NT2/D1 (cell line): ENCODE data around the gene PTCH2.
A peak's percentile ranks its signal among the peaks of the same experiment; 100 is the strongest.

Experiments used
- DNase-seq: peaks from one replicate; pipeline ENCODE4 v3.0.0-alpha.2; 2011; ENCODE audit warnings: low read depth, low spot score
- H3K27me3 ChIP-seq: 2 replicates; pipeline ENCODE4 v1.6.0; 2011; ENCODE audit warnings: mild to moderate bottlenecking; ENCODE audit not compliant: insufficient read length, insufficient read depth
- H3K36me3 ChIP-seq: 2 replicates; pipeline ENCODE4 v1.6.1; 2011; ENCODE audit warnings: mild to moderate bottlenecking, low read length, mixed read lengths; ENCODE audit not compliant: insufficient read depth, insufficient read length
- H3K4me1 ChIP-seq: 2 replicates; pipeline ENCODE4 v1.5.1; 2011; ENCODE audit not compliant: insufficient read depth, insufficient read length
- H3K4me3 ChIP-seq: 2 replicates; pipeline ENCODE4 v1.5.1; 2011; ENCODE audit warnings: low read depth; ENCODE audit not compliant: insufficient read length
- H3K9ac ChIP-seq: 2 replicates; pipeline ENCODE4 v1.6.0; 2011; ENCODE audit warnings: low read depth; ENCODE audit not compliant: insufficient read length
- H3K9me3 ChIP-seq: 2 replicates; pipeline ENCODE4 v1.5.1; 2011; ENCODE audit warnings: mild to moderate bottlenecking, low read length; ENCODE audit not compliant: insufficient read depth
- SUZ12 ChIP-seq: IDR thresholded peaks from 2 replicates; pipeline ENCODE4 v1.6.1; 2011; ENCODE audit not compliant: insufficient read length, insufficient read depth; ENCODE audit errors: extremely low read depth
- YY1 ChIP-seq: IDR thresholded peaks from 2 replicates; pipeline ENCODE4 v1.6.1; 2011; ENCODE audit not compliant: insufficient read length, insufficient read depth
- ZNF274 ChIP-seq: IDR thresholded peaks from 2 replicates; pipeline ENCODE4 v1.6.1; 2011; ENCODE audit warnings: mild to moderate bottlenecking, low read depth, low read length

The PTCH2 gene

DNA sequence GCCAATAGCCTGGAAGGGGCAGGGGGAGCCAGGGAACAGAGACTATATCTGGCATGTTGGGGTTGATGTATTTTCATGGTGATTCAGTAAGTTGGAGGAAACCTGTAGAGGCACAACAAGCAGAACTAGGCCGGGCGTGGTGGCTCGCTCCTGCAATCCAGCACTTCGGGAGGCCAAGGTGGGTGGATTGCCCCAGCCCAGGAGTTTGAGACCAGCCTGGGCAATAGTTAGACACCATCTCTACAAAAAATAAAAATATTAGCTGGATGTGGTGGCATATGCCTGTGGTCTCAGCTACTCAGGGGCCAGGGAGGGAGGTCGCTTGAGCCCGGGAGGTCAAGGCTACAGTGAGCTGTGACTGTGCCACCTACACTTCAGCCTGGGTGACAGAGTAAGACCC is 10.1 kb upstream of the PTCH2 start:
- no peaks in the 10 kb centered on the region for H3K27me3 ChIP-seq
- TF ChIP-seq YY1 (no peak), ZNF274 (no peak), SUZ12 (no peak)
- H3K9me3 ChIP-seq, result no peaks in the 10 kb centered on the region
- H3K4me3 ChIP-seq, result no peak overlapping the region
- H3K4me1 ChIP-seq, result peaks cover 2% of the 10 kb centered on the region
- no peak overlapping the region for H3K9ac ChIP-seq
- peaks cover 26% of the 10 kb centered on the region for H3K36me3 ChIP-seq
- no peak for DNase-seq

DNA sequence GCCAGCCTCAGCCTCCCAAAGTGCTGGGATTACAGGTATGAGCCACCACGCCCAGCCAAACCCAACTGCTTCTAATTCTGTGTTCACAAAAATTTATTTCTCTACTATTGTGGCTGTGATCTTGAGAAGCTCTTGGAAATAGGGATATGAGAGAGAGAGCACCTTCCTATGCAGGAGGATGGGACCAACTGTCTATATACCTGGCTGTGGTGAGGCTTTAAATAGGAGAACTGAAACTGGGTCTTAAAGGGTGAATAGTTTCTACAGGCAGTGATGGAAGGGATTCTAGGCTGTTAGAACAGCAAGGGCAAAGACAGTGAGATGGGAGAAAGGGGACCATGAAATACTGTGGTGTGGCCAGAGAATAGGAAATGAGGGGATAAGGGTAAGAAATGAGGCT is 8.3 kb upstream of the PTCH2 start:
- H3K9ac ChIP-seq, result no peak overlapping the region
- TF ChIP-seq SUZ12 (no peak), YY1 (no peak), ZNF274 (no peak)
- DNase-seq, result no peak

DNA sequence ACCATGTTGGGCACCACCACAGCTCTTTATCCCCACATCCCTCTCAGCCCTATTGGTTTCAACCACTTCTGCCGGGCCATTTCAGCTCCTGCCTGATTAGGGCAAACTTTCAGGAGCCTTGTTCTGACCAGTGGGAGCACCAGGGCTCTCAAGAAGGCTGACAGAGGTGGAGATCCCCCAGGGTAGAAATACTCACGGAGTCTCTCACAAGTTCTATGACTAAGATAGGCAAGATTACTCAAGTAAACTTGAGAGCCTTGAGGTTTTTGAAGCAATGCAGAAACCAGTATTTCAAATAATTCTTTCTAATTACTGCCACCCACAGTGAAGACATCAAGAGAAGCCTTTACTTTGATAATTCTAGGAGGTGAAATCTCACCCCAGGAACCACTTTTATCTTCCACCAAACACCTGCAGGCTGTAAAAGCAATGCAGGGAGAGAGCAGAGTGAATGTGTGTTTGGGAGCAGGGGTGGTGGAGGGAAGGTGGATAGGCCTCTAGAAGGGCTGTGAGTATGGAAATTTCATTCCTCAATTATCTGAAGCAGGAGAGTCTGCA is 6.6 kb upstream of the PTCH2 start:
- Histone ChIP-seq H3K4me1 (peaks cover 2% of the 10 kb centered on the region), H3K9ac (no peak overlapping the region), H3K9me3 (no peaks in the 10 kb centered on the region), H3K27me3 (no peaks in the 10 kb centered on the region), H3K4me3 (no peak overlapping the region), H3K36me3 (peaks cover 11% of the 10 kb centered on the region)
- DNase-seq, result no peak
- no peak for TF ChIP-seq ZNF274
- no peak for TF ChIP-seq SUZ12
- TF ChIP-seq YY1, result no peak

More for the DNA sequence above, 8.3 kb upstream of the PTCH2 start:
- Histone ChIP-seq H3K4me3 (no peak overlapping the region), H3K9me3 (no peaks in the 10 kb centered on the region), H3K36me3 (peaks cover 16% of the 10 kb centered on the region), H3K4me1 (peaks cover 2% of the 10 kb centered on the region), H3K27me3 (no peaks in the 10 kb centered on the region)

DNA sequence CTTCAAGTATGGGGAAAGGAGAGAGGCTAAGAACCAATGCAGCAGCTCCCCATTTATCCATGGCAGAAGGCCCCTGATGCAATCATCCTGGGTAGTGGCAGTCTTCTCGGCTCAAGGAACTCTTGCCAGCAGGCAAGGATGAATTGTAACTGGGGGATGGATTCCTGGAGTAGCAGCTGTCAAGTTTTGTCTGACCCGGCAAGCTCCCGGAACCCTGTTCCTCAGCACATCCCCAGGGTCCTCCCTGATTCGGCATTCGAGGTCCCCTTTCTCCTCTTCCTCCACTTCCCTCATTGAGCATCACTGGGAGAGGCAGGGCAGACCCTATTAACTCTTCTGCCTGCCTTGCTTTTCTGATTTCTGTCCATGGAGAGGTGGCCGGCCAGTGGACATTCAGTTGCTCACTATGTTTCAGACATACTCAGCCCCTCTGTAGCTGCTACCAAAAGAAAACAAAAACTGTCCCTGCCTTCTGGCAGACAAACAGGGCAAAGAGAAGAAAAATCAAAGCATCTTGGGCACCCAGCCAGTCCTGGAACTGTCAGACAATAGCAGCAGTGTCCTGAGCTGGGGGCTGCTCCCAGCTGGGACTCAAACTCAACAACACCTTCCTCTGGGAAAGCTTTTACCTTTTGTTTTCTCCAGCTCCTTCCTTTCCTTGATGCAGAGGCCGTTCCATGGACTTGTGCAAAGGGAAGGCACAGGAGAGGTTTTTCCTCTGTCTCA is 5.6 kb upstream of the PTCH2 start:
- TF ChIP-seq SUZ12 (no peak), YY1 (no peak), ZNF274 (no peak)
- H3K36me3 ChIP-seq, result peaks cover 11% of the 10 kb centered on the region
- no peak for DNase-seq
- H3K4me3 ChIP-seq, result no peak overlapping the region
- no peaks in the 10 kb centered on the region for H3K27me3 ChIP-seq
- H3K4me1 ChIP-seq, result peaks cover 2% of the 10 kb centered on the region
- H3K9me3 ChIP-seq, result no peaks in the 10 kb centered on the region
- H3K9ac ChIP-seq, result no peak overlapping the region

DNA sequence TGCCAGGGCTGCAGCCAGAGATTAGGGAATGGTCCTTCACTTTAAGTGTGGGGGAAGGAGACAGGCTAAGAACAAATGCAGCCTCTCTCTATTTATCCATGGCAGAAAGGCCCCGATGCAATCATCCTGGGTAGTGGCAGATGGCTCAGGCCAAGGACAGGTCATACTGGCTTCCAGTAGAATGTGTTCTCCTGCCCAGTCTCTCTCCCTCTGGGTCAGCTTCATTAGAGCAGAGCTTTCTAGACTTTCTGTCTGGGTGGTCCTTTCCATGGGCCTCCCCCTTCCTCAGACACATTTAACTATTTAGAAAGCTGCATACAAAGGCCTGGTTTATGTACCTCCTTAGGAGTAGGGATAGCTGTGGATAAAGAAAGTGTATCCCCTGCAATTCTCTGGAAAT is 4.8 kb upstream of the PTCH2 start:
- TF ChIP-seq YY1 (no peak), ZNF274 (no peak), SUZ12 (no peak)
- Histone ChIP-seq H3K9me3 (no peaks in the 10 kb centered on the region), H3K9ac (no peak overlapping the region), H3K36me3 (peaks cover 11% of the 10 kb centered on the region), H3K4me1 (peaks cover 2% of the 10 kb centered on the region), H3K27me3 (peaks cover 1% of the 10 kb centered on the region), H3K4me3 (no peak overlapping the region)
- no peak for DNase-seq

DNA sequence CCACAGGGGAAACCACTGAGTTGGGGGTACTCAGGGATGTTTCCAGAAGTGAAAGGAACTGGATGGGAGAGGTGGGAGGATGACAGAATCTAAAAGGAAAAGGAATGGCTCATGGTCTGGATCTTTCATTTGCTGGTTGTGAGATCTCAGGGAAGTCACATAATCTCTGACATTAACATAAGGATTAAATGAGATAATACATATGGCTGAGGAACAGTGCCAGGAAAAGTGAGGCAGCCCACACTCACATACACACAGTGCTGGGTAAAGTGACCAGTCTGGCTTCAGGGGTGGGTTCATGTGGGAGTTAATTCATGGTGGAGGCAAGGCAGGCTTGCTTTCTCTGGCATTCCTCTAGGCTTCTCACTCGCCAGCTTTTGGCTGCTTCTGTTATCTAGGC is 3.9 kb upstream of the PTCH2 start:
- Histone ChIP-seq H3K4me3 (no peak overlapping the region), H3K36me3 (peaks cover 11% of the 10 kb centered on the region), H3K4me1 (peaks cover 2% of the 10 kb centered on the region), H3K9ac (no peak overlapping the region), H3K27me3 (peaks cover 8% of the 10 kb centered on the region), H3K9me3 (no peaks in the 10 kb centered on the region)
- no peak for TF ChIP-seq YY1
- DNase-seq, result no peak

DNA sequence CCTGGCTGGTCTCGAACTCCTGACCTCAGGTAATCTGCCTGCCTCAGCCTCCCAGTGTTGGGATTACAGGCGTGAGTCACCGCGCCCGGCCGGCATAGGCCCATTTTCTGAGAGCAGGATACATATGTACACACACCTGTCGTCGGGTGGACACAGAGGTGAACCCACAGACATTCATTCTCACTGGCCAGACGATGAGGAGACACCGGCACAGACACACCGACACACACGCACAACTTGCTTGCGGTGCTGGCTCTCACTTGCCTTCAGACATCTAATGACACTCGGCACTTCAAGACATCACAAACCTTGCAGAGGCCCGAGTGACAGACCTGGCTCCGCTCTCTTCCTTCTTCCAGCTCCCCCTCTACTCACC is 579 bp downstream of the PTCH2 start:
- H3K4me3 ChIP-seq, result peak overlapping the region; percentile 63
- DNase-seq, result no peak
- H3K36me3 ChIP-seq, result no peaks in the 10 kb centered on the region
- peaks cover 19% of the 10 kb centered on the region for H3K27me3 ChIP-seq
- TF ChIP-seq SUZ12 (no peak), ZNF274 (no peak), YY1 (no peak)
- peak overlapping the region; percentile 76 for H3K9ac ChIP-seq
- no peaks in the 10 kb centered on the region for H3K9me3 ChIP-seq
- H3K4me1 ChIP-seq, result peaks cover 8% of the 10 kb centered on the region
